ENCODE measurements around the gene DHX30. TPM values are rescaled to one million over a fixed set of nuclear protein-coding genes. Genes with fewer than 3 reads are reported as not detected.

The DHX30 gene
- total RNA-seq, 2 donors from 2014 or later: 33.8 to 72.8 TPM

DNA sequence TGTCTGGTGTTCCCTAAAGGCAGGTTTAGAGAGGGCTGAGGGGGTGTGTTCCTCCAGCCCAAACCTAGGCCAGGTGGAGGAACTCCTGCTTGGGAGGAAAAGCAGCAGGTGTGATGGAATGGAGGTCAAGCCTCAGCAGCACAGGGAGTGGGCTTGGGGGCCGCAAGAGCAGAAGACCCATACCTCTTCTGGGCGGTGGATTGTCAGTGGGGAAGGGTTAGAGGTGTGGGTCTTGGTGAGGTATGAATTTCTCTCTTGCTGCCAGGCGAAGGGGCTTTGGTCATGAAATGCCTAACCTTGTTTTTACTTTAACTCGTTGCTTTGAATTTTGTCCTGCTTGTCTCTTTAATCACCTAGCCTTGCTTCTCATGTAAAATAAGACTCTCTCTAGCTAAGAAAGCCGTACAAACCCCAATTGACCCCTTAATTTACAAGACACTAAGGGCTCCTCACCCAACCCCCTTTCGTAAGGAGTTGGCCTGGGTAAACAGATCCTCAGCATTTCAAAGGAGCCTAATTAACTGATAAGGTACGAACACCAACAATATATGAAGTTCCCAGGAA, 38.9 kb downstream of the DHX30 start:
- Histone ChIP-seq H3K36me3 (peaks cover 28% of the 10 kb centered on the region), H3K27me3 (no peaks in the 10 kb centered on the region), H3K9ac (ENCODE audit: low read depth in 2 of 2, low read length in 2 of 2) (no peak overlapping the region), H3K4me1 (no peaks in the 10 kb centered on the region), H3K4me3 (no peak overlapping the region), H3K27ac (no peak overlapping the region), H3K9me3 (no peaks in the 10 kb centered on the region)
- TF ChIP-seq, protein P1, sequence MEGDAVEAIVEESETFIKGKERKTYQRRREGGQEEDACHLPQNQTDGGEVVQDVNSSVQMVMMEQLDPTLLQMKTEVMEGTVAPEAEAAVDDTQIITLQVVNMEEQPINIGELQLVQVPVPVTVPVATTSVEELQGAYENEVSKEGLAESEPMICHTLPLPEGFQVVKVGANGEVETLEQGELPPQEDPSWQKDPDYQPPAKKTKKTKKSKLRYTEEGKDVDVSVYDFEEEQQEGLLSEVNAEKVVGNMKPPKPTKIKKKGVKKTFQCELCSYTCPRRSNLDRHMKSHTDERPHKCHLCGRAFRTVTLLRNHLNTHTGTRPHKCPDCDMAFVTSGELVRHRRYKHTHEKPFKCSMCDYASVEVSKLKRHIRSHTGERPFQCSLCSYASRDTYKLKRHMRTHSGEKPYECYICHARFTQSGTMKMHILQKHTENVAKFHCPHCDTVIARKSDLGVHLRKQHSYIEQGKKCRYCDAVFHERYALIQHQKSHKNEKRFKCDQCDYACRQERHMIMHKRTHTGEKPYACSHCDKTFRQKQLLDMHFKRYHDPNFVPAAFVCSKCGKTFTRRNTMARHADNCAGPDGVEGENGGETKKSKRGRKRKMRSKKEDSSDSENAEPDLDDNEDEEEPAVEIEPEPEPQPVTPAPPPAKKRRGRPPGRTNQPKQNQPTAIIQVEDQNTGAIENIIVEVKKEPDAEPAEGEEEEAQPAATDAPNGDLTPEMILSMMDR (IDR thresholded peaks at IDR 0.05): no peak
- intact Hi-C loops (cut with DNase I): no loop called here
- DNase-seq: no peak

DNA sequence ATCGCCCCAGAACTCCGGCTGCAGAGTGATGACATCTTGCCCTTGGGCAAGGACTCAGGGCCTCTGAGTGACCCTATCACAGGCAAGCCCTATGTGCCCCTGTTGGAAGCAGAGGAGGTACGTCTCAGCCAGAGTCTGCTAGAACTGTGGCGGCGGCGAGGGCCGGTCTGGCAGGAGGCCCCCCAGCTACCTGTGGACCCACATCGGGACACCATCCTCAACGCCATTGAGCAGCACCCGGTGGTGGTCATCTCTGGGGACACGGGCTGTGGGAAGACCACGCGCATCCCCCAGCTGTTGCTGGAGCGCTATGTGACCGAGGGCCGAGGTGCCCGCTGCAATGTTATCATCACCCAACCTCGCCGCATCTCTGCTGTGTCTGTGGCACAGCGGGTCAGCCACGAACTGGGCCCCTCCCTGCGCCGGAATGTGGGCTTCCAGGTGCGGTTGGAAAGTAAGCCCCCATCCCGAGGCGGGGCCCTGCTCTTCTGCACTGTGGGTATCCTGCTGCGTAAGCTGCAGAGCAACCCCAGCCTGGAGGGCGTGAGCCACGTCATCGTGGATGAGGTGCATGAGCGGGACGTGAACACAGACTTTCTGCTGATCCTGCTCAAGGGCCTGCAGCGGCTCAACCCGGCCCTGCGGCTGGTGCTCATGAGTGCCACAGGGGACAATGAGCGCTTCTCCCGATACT, 43.4 kb downstream of the DHX30 start:
- TF ChIP-seq, protein P1 (IDR thresholded peaks at IDR 0.05): no peak
- no peak for DNase-seq
- no peak overlapping the region for H3K4me3 ChIP-seq
- no peaks in the 10 kb centered on the region for H3K9me3 ChIP-seq
- H3K36me3 ChIP-seq: peaks cover 26% of the 10 kb centered on the region
- H3K4me1 ChIP-seq: no peaks in the 10 kb centered on the region
- H3K27me3 ChIP-seq: no peaks in the 10 kb centered on the region
- no peak overlapping the region for H3K27ac ChIP-seq
- H3K9ac ChIP-seq (ENCODE audit: low read depth in 2 of 2, low read length in 2 of 2): no peak overlapping the region
- intact Hi-C loops (cut with DNase I): no loop called here

DNA sequence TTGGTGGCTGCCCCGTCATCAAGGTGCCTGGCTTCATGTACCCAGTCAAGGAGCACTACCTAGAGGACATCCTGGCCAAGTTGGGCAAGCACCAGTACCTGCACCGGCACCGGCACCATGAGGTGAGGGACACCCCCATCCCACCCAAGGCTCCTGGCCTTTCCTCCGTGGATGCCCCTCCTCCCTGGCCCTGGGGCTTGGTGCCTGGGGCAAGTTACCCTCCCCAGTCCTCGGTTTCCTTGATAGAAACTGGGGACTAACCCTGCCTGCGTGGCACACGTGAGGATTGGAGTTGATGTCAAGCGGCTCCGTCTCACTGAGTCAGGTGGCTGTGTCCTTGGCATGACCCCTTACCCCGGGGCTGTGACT, 43.9 kb downstream of the DHX30 start:
- no peaks in the 10 kb centered on the region for H3K4me1 ChIP-seq
- H3K4me3 ChIP-seq: no peak overlapping the region
- H3K9ac ChIP-seq (ENCODE audit: low read depth in 2 of 2, low read length in 2 of 2): no peak overlapping the region
- DNase-seq: no peak
- TF ChIP-seq, protein P1 (IDR thresholded peaks at IDR 0.05): no peak
- no peak overlapping the region for H3K27ac ChIP-seq
- H3K27me3 ChIP-seq: no peaks in the 10 kb centered on the region
- H3K36me3 ChIP-seq: peaks cover 22% of the 10 kb centered on the region
- H3K9me3 ChIP-seq: no peaks in the 10 kb centered on the region
- intact Hi-C loops (cut with DNase I): no loop called here

DNA sequence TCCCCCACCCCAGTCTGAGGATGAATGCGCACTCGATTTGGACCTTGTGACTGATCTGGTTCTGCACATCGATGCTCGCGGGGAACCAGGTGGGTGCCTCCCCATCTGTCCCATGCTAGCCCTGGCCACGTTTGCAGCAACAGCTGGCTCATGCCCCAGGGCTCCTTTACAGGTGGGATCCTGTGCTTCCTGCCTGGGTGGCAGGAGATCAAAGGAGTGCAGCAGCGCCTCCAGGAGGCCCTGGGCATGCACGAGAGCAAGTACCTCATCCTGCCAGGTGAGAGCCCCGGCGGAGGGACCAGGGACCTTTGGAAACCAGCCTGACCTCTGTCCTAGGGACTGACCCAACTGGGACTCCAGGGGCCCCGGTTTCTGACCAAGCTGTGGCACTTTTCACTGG, 44.3 kb downstream of the DHX30 start:
- Histone ChIP-seq H3K9me3 (no peaks in the 10 kb centered on the region), H3K27me3 (no peaks in the 10 kb centered on the region), H3K4me3 (no peak overlapping the region), H3K36me3 (peaks cover 22% of the 10 kb centered on the region), H3K4me1 (no peaks in the 10 kb centered on the region), H3K9ac (ENCODE audit: low read depth in 2 of 2, low read length in 2 of 2) (no peak overlapping the region), H3K27ac (no peak overlapping the region)
- intact Hi-C loops (cut with DNase I): no loop called here
- TF ChIP-seq, protein P1 (IDR thresholded peaks at IDR 0.05): no peak
- DNase-seq: no peak

GRCh38 chr3:47847801-47848518, 45.0 kb downstream of the DHX30 start:
- no peaks in the 10 kb centered on the region for H3K9me3 ChIP-seq
- no peak for DNase-seq
- H3K4me3 ChIP-seq: no peak overlapping the region
- no peaks in the 10 kb centered on the region for H3K27me3 ChIP-seq
- intact Hi-C loops (cut with DNase I): no loop called here
- H3K4me1 ChIP-seq: no peaks in the 10 kb centered on the region
- H3K9ac ChIP-seq (ENCODE audit: low read depth in 2 of 2, low read length in 2 of 2): no peak overlapping the region
- H3K27ac ChIP-seq: no peak overlapping the region
- TF ChIP-seq, protein P1 (IDR thresholded peaks at IDR 0.05): no peak
- peaks cover 17% of the 10 kb centered on the region for H3K36me3 ChIP-seq
